HL-60 (cell line): ENCODE data around the gene MST1R.

Experiments
- CTCF ChIP-seq: IDR thresholded peaks from one replicate; pipeline ENCODE4 v1.5.1; 2011; ENCODE audit warnings: low read length, control low read depth, inconsistent platforms; ENCODE audit not compliant: insufficient read depth
- TF ChIP-seq, protein P1 (sequence below): IDR thresholded peaks from 2 replicates; pipeline ENCODE4 v1.6.1; 2012; ENCODE audit warnings: low read depth; ENCODE audit not compliant: insufficient replicate concordance

DNA sequence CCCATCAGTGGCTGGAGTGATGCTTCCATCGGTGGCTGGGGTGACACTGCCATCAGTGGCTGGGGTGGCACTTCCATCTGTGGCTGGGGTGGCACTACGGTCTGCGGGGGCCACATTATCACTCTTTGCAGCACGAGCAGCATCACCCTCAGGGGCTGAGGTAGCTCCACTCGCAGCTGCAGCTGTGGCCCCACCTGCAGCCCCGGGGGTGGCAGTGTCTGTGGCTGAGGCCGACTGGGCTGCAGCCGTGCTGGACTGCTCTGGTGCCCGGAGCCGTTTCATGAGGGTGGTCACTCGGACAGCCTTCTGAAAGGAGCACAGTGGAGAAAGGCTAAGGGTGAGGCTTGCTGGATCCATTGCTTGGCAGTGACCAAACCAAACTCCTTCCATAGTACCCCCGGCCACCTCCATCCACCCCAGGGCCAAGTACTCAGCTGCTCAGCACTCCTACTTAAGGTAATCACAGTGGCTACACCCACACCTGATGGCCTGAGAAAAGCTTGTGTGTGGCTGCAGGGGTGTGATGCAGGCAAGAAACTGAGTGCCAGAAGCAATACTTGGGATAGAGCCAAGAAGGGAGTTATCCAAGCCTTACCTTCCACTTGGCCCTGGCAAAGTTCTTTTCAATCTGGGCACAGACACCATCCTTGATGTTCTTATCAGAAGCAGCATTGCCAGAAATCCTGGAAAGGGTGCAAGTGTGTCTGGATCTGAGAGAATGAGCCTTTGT lies 43.9 kb downstream of the MST1R start:
- TF ChIP-seq CTCF: no peak
- TF ChIP-seq, protein P1, sequence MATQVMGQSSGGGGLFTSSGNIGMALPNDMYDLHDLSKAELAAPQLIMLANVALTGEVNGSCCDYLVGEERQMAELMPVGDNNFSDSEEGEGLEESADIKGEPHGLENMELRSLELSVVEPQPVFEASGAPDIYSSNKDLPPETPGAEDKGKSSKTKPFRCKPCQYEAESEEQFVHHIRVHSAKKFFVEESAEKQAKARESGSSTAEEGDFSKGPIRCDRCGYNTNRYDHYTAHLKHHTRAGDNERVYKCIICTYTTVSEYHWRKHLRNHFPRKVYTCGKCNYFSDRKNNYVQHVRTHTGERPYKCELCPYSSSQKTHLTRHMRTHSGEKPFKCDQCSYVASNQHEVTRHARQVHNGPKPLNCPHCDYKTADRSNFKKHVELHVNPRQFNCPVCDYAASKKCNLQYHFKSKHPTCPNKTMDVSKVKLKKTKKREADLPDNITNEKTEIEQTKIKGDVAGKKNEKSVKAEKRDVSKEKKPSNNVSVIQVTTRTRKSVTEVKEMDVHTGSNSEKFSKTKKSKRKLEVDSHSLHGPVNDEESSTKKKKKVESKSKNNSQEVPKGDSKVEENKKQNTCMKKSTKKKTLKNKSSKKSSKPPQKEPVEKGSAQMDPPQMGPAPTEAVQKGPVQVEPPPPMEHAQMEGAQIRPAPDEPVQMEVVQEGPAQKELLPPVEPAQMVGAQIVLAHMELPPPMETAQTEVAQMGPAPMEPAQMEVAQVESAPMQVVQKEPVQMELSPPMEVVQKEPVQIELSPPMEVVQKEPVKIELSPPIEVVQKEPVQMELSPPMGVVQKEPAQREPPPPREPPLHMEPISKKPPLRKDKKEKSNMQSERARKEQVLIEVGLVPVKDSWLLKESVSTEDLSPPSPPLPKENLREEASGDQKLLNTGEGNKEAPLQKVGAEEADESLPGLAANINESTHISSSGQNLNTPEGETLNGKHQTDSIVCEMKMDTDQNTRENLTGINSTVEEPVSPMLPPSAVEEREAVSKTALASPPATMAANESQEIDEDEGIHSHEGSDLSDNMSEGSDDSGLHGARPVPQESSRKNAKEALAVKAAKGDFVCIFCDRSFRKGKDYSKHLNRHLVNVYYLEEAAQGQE: no peak
